AG09319 (cell line): ENCODE results near the gene KRTAP5-4.

ENCODE experiments used
- DNase-seq: peaks from one replicate; pipeline ENCODE4 v3.0.0-alpha.2; 2010; ENCODE audit warnings: low read depth; ENCODE audit errors: extremely low read depth
- TF ChIP-seq, protein P1 (sequence below): IDR thresholded peaks from 2 replicates; pipeline ENCODE4 v1.5.1; 2011; ENCODE audit warnings: low read depth, mild to moderate bottlenecking, inconsistent platforms, low read length, moderate library complexity

The KRTAP5-4 gene

DNA sequence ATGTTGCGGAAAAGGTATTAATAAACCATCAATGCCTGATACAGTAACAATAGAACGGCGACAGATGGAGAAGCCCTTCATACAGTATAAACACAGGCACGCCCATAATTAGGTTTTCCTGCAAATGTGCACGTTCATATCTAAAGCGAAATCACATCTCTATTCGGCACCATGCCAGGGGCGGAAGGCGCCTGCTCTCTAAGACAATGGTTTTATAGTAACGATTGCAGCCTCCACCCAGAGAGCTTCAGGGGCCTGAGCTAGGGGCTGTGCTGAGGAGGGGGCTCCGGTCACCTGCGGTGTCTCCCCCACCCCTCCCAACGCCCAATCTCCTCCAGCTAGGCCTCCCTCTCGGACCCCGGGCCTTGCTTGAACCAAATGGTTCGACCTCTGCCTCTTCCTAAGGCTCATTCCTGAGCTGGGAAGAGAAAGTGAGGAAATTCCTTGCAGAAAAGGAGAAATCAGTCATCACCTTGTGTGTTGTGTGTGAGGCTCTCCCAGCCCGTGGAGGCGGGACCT, 17.2 kb upstream of the KRTAP5-4 start:
- no peak for DNase-seq
- TF ChIP-seq, protein P1, sequence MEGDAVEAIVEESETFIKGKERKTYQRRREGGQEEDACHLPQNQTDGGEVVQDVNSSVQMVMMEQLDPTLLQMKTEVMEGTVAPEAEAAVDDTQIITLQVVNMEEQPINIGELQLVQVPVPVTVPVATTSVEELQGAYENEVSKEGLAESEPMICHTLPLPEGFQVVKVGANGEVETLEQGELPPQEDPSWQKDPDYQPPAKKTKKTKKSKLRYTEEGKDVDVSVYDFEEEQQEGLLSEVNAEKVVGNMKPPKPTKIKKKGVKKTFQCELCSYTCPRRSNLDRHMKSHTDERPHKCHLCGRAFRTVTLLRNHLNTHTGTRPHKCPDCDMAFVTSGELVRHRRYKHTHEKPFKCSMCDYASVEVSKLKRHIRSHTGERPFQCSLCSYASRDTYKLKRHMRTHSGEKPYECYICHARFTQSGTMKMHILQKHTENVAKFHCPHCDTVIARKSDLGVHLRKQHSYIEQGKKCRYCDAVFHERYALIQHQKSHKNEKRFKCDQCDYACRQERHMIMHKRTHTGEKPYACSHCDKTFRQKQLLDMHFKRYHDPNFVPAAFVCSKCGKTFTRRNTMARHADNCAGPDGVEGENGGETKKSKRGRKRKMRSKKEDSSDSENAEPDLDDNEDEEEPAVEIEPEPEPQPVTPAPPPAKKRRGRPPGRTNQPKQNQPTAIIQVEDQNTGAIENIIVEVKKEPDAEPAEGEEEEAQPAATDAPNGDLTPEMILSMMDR: no peak

DNA sequence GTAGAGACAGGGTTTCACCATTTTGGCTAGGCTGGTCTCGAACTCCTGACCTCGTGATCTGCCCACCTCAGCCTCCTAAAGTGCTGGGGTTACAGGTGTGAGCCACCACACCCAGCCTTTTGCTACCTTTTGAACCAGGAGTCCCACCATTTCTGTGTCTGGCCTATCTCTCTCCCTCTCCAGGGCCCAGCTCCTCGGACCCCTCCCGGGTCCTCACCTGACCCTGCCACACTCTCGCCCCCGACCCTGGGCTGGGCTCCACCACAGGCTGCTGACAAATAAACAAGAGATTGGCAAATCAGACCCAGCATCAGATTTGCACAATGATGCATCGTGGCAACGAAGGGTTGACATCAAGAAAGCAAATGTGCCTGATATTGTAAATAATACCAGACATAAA, 16.4 kb upstream of the KRTAP5-4 start:
- no peak for DNase-seq
- TF ChIP-seq, protein P1: no peak

DNA sequence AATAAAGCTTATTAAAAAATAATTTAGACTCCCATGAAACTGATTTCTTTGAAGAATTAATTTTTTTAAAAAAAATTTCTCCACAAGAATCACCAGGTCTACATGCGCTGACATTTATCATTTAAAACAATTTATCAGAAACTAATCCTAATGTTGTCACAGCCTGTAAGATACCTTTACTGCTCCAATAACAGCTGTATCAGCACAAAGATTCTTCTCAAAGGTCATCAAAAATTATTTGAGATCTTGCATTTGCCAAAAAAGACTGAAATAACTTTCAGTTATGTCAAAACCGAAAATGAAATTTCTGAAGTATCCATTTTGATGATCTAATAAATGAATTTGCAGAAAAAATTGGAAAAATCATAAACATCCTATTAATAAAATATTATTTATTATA, 15.7 kb upstream of the KRTAP5-4 start:
- DNase-seq: no peak
- TF ChIP-seq, protein P1: no peak

DNA sequence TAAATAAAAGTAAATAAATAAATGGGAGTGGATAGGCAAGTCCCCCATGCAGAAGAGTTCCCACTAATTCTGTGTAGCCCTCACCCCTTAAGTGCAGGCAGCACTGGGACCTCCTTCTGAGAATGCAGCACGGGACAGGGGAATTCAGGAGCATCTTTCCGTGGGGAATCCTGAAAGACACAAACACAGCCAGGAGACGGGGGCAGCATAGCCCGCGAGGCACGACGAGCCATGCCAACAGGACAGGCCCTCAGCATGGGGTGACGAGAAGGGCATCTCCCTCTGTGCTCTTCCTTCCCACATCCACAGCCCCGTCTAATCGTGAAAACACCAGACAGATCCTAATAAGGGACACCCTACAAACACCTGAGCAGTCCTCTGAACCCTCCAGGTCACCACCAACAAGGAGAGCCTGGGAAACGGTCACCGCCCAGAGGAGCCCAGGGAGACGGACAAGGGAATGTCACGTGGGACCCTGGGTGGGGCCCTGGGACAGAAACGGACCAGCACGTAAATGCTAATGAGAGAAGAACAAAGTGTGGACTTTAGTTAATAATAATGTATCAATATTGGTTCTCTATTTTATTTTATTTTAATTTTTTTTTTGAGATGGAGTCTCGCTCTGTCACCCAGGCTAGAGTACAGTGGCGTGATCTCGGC, 14.5 kb upstream of the KRTAP5-4 start:
- DNase-seq: no peak
- TF ChIP-seq, protein P1: no peak

DNA sequence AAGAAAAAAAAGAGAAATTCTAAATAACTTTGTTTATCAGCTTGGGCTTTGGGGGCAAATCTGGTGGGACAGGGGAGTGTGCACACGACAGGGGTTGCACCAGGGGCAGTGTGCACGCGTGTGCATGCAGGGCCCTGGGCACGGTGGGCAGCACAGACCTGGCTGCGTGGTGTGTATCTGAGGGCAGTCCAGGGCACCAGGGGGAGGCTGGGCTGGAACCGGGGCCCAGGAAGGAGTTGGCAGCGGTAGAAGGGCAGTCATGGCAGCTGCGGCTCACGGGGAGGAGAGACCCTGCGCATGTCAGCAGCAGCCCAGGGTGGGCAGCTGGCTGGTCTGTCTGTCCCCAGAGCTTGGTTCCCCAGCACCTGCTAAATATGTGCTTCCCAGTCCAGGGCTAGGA, 11.9 kb upstream of the KRTAP5-4 start:
- TF ChIP-seq, protein P1: no peak
- DNase-seq: no peak

DNA sequence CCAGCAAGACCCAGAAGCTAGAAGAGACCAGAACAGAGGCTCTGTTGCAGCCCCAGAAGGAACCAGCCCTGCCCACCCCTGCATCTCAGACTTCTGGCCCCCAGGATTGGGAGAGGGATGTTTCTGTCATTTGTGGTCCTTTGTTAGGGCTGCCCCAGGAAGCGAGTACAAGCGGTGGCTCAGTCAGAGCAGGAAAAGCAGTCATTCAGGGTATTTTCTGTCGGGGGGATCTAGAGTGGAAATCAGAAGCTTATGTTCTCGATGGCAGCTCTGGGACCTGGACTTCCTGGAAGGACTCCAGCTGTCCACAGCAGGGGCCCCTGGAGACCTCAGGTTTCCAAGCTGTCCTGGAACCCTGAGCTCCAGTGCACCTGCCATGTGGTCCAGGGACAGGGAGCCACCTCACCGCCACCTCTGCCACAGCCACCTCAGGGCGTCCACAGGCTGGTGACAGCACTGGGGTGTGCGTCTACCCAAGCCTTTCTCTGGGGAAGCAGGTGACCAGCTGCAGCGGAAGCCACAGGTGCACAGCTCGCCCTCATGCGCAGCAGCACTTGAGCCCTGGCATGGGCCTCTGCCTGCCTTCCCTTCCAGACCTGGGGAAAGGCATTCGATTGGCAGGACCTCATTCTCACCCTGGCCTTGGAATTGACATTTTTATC, 10.2 kb upstream of the KRTAP5-4 start:
- no peak for DNase-seq
- TF ChIP-seq, protein P1: no peak

GRCh38 chr11:1631066-1631568, 9.2 kb upstream of the KRTAP5-4 start:
- TF ChIP-seq, protein P1: no peak
- no peak for DNase-seq
